ENCODE results near the gene G2E3. TPM values are rescaled to one million over a fixed set of nuclear protein-coding genes. Genes with fewer than 3 reads are reported as not detected.

The G2E3 gene
- 10 to 100 TPM; 25.4 to 30.3 TPM for total RNA-seq

GRCh38 chr14:30558675-30559555 is at the start of gene G2E3:
G2E3 (plus strand) TSS chr14:30559158; CDS start chr14:30581080, 21,922 bp downstream.
- peaks cover 20 to 23% of the 10 kb centered on the region in 2 donors for H3K4me1 Mint-ChIP-seq (ENCODE audit: low read depth in 2 of 2)
- peaks cover 10% of the 10 kb centered on the region for H3K36me3 Mint-ChIP-seq
- peak; percentile 100 for ATAC-seq
- peak within 1 kb of the TSS; percentile 96 for H3K4me3 Mint-ChIP-seq
- H3K27ac Mint-ChIP-seq, result peak within 1 kb of the TSS; percentile 95 to 96
- no peaks in the 10 kb centered on the region for H3K9me3 Mint-ChIP-seq
- H3K27me3 Mint-ChIP-seq, result no peaks in the 10 kb centered on the region
- peak; percentile 91 for DNase-seq (ENCODE audit: low spot score)

GRCh38 chr14:30517737-30518136 is 41.2 kb upstream of the G2E3 start:
- Mint-ChIP-seq H3K27me3 (peaks cover 10 to 21% of the 10 kb centered on the region in 2 donors), H3K27ac (no peak overlapping the region), H3K9me3 (no peaks in the 10 kb centered on the region), H3K4me1 (ENCODE audit: low read depth in 2 of 2) (peaks cover 0 to 5% of the 10 kb centered on the region in 2 donors), H3K4me3 (no peak overlapping the region), H3K36me3 (no peaks in the 10 kb centered on the region)
- no peak for ATAC-seq
- no peak for DNase-seq (ENCODE audit: low spot score)

- ATAC-seq, result no peak
- no peak for DNase-seq (ENCODE audit: low spot score)
- Mint-ChIP-seq H3K4me3 (no peak overlapping the region), H3K27ac (no peak overlapping the region), H3K9me3 (no peaks in the 10 kb centered on the region), H3K27me3 (peaks cover 7 to 11% of the 10 kb centered on the region in 2 donors), H3K4me1 (ENCODE audit: low read depth in 2 of 2) (peaks cover 0 to 5% of the 10 kb centered on the region in 2 donors), H3K36me3 (no peaks in the 10 kb centered on the region)
These were observed 39.9 kb upstream of the G2E3 start for GRCh38 chr14:30518867-30519560.

GRCh38 chr14:30519961-30520360 is 39.0 kb upstream of the G2E3 start:
- ATAC-seq (no peak), DNase-seq (ENCODE audit: low spot score) (no peak)
- Mint-ChIP-seq H3K36me3 (no peaks in the 10 kb centered on the region), H3K4me1 (ENCODE audit: low read depth in 2 of 2) (peaks cover 0 to 5% of the 10 kb centered on the region in 2 donors), H3K27ac (no peak overlapping the region), H3K27me3 (peaks cover 5 to 7% of the 10 kb centered on the region in 2 donors), H3K9me3 (no peaks in the 10 kb centered on the region), H3K4me3 (no peak overlapping the region)

DNA sequence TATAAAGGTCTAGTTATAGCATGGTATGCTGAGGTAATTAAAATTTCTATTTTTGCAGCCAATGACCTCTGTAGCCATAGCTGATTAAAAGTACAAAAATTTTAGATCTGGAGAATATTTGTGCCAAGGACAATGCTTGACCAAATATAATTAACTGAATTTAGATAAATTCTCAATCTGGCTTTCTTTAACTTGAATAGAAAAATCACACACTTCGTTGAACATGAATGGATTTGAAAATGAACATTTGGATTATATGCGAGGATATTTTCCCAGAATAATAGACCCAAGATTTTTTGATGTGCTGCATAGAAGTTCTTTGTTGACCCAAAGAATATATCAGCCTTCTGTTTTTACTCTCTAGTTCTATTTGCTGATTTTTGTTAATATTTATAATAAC is 38.4 kb upstream of the G2E3 start:
- DNase-seq (ENCODE audit: low spot score), result no peak
- H3K36me3 Mint-ChIP-seq, result no peaks in the 10 kb centered on the region
- H3K9me3 Mint-ChIP-seq, result no peaks in the 10 kb centered on the region
- H3K27me3 Mint-ChIP-seq, result peaks cover 2 to 5% of the 10 kb centered on the region in 2 donors
- peaks cover 0 to 5% of the 10 kb centered on the region in 2 donors for H3K4me1 Mint-ChIP-seq (ENCODE audit: low read depth in 2 of 2)
- no peak for ATAC-seq
- no peak overlapping the region for H3K27ac Mint-ChIP-seq
- no peak overlapping the region for H3K4me3 Mint-ChIP-seq

DNA sequence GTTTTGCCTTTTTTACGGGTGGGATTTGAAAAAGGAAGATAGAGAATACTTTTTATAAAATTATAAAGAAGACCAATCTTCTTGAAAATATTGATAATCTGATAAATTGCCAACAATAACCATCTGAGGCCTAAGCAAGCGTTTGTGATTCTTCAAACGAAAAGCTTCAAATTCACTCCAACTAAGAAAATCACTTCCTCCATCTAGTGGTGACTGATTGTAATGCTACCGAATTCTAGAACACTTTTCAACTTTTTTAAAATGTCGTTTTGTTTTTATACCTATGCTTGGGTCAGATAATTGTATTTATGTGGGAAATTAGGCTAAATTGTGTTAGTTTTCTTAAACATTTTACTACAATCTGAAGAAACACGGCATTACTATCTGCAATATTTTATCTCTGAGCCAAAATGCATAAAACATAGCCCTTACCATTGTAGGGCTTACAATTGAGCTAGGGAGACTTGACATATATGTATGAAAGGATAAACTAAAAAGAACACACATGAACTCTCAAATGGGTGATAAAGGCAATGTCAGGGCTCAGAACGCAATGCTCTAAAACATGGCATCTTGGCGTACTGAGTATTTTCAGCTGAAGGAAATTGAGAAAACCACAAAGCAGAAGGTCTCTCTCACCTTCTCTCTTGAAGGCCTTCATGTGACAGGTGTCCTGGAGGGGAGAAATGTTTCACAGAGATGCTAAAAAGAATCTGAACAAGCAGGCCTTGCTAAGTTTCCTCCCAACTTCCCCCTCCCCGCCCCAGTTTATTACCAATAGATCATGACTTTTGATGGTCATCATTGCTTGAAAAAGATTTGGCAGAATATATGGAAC is 36.8 kb upstream of the G2E3 start:
- no peaks in the 10 kb centered on the region for H3K36me3 Mint-ChIP-seq
- H3K27me3 Mint-ChIP-seq, result peaks cover 0 to 2% of the 10 kb centered on the region in 2 donors
- ATAC-seq (no peak), DNase-seq (ENCODE audit: low spot score) (no peak)
- H3K4me3 Mint-ChIP-seq, result no peak overlapping the region
- H3K9me3 Mint-ChIP-seq, result no peaks in the 10 kb centered on the region
- H3K4me1 Mint-ChIP-seq (ENCODE audit: low read depth in 2 of 2), result peaks cover 0 to 5% of the 10 kb centered on the region in 2 donors
- H3K27ac Mint-ChIP-seq, result no peak overlapping the region

DNA sequence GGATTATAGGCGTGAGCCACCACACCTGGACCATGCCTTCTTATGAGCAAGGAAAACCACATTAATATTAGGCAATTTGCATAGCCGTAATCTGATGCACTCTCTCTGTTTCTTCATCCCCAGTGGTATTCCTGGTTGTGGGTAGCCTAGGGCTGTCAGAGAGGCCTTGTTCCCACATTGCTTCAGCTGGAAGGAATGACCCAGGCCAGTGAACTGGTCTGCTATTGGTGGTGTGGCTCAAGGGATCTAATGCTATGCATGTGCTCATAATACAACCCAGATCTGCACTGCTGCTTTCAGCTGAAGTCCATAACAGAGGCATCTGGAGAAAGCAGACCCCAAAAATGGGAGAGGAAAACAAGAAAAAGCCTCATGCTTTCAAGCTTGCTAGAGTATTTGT is 33.1 kb upstream of the G2E3 start:
- H3K27me3 Mint-ChIP-seq, result no peaks in the 10 kb centered on the region
- DNase-seq (ENCODE audit: low spot score), result no peak
- no peak for ATAC-seq

DNA sequence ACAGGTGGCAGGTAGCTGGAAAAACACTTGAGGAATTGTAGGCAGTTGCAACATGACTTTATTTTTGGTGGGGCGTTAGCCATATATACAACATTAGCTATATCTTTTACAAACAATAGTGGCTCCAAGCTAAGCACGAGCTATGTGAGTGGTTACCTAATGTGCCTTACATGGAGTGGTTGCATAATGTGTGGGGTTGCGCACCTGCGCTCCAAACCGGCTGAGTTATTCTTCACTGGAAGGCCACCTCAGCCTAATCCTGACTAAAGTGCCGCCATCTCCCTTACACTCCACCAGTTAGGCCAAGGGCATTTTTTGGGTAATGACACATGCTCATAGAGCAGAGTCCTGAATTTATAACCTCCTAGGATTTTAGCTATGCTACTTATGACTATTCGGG is 31.8 kb upstream of the G2E3 start:
- DNase-seq (ENCODE audit: low spot score) (no peak), ATAC-seq (no peak)
- Mint-ChIP-seq H3K36me3 (no peaks in the 10 kb centered on the region), H3K9me3 (no peaks in the 10 kb centered on the region), H3K4me1 (ENCODE audit: low read depth in 2 of 2) (peaks cover 0 to 1% of the 10 kb centered on the region in 2 donors), H3K4me3 (no peak overlapping the region), H3K27me3 (no peaks in the 10 kb centered on the region), H3K27ac (no peak overlapping the region)

More for the DNA sequence above, 33.1 kb upstream of the G2E3 start:
- Mint-ChIP-seq H3K4me3 (no peak overlapping the region), H3K27ac (no peak overlapping the region), H3K4me1 (ENCODE audit: low read depth in 2 of 2) (peaks cover 0 to 5% of the 10 kb centered on the region in 2 donors), H3K9me3 (no peaks in the 10 kb centered on the region), H3K36me3 (no peaks in the 10 kb centered on the region)

GRCh38 chr14:30528119-30528518 is 30.8 kb upstream of the G2E3 start:
- no peaks in the 10 kb centered on the region for H3K36me3 Mint-ChIP-seq
- DNase-seq (ENCODE audit: low spot score) (no peak), ATAC-seq (no peak)
- H3K4me3 Mint-ChIP-seq, result no peak overlapping the region
- no peaks in the 10 kb centered on the region for H3K4me1 Mint-ChIP-seq (ENCODE audit: low read depth in 2 of 2)
- H3K27ac Mint-ChIP-seq, result no peak overlapping the region
- no peaks in the 10 kb centered on the region for H3K27me3 Mint-ChIP-seq
- no peaks in the 10 kb centered on the region for H3K9me3 Mint-ChIP-seq

DNA sequence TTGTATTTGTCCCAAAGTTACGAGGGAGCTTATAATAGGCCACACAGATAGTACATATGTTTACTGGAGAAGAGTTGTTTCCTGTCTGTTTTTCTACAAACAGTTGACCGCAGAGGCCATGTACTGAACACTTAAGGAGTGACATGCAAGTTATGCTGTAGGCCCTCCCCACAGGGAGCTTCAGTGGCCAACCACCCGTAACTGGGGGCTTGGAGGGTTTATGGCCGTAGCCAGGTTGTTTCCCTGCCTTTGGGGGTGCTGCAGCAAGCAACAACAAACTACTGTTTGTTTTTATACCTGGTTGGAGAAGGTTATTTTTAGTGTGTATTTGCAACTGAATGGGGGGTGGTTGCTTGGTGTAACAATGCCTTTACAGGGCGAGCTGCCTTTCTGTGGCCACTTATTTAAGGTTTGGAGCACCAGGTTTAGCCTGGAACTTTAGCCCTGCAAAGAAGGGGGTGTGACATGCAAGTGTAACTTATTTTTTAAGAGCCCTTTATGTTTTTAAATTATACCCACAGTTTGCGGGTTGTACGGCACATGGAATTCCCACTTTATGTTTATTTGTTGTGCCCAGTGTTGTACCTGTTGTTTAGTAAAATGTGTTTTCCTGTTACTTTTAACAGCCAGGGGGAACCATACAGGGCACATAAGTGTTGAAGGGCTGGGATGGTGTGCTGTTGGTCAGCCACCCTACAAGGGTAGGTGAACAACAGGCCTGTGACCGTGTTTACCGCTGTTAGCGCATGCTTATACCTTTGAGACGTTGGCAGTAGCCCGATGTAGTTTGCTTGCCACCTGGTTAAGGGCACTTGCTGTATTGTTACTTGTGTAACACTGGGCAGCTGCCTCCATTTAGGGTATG is 29.9 kb upstream of the G2E3 start:
- no peaks in the 10 kb centered on the region for H3K4me1 Mint-ChIP-seq (ENCODE audit: low read depth in 2 of 2)
- H3K27ac Mint-ChIP-seq, result no peak overlapping the region
- H3K27me3 Mint-ChIP-seq, result no peaks in the 10 kb centered on the region
- H3K9me3 Mint-ChIP-seq, result no peaks in the 10 kb centered on the region
- DNase-seq (ENCODE audit: low spot score) (no peak), ATAC-seq (no peak)
- no peak overlapping the region for H3K4me3 Mint-ChIP-seq
- H3K36me3 Mint-ChIP-seq, result no peaks in the 10 kb centered on the region

GRCh38 chr14:30532264-30532663 is 26.7 kb upstream of the G2E3 start:
- H3K4me3 Mint-ChIP-seq, result no peak overlapping the region
- no peaks in the 10 kb centered on the region for H3K4me1 Mint-ChIP-seq (ENCODE audit: low read depth in 2 of 2)
- H3K36me3 Mint-ChIP-seq, result no peaks in the 10 kb centered on the region
- H3K9me3 Mint-ChIP-seq, result no peaks in the 10 kb centered on the region
- ATAC-seq, result no peak
- peaks cover 6 to 19% of the 10 kb centered on the region in 2 donors for H3K27me3 Mint-ChIP-seq
- H3K27ac Mint-ChIP-seq, result no peak overlapping the region
- DNase-seq (ENCODE audit: low spot score), result no peak

GRCh38 chr14:30533126-30533525 is 25.8 kb upstream of the G2E3 start:
- DNase-seq (ENCODE audit: low spot score) (no peak), ATAC-seq (no peak)
- no peaks in the 10 kb centered on the region for H3K4me1 Mint-ChIP-seq (ENCODE audit: low read depth in 2 of 2)
- H3K36me3 Mint-ChIP-seq, result no peaks in the 10 kb centered on the region
- H3K27me3 Mint-ChIP-seq, result peaks cover 13 to 26% of the 10 kb centered on the region in 2 donors
- no peaks in the 10 kb centered on the region for H3K9me3 Mint-ChIP-seq
- H3K4me3 Mint-ChIP-seq, result no peak overlapping the region
- H3K27ac Mint-ChIP-seq, result no peak overlapping the region

GRCh38 chr14:30541318-30541717 is 17.6 kb upstream of the G2E3 start:
- Mint-ChIP-seq H3K9me3 (no peaks in the 10 kb centered on the region), H3K27ac (no peak overlapping the region), H3K27me3 (peaks cover 23 to 42% of the 10 kb centered on the region in 2 donors), H3K4me3 (no peak overlapping the region), H3K36me3 (no peaks in the 10 kb centered on the region), H3K4me1 (ENCODE audit: low read depth in 2 of 2) (no peaks in the 10 kb centered on the region)
- ATAC-seq, result no peak
- no peak for DNase-seq (ENCODE audit: low spot score)
